Measurements from ENCODE around the gene HPSE2.
A peak's percentile ranks its signal among the peaks of the same experiment; 100 is the strongest.

The HPSE2 gene

DNA sequence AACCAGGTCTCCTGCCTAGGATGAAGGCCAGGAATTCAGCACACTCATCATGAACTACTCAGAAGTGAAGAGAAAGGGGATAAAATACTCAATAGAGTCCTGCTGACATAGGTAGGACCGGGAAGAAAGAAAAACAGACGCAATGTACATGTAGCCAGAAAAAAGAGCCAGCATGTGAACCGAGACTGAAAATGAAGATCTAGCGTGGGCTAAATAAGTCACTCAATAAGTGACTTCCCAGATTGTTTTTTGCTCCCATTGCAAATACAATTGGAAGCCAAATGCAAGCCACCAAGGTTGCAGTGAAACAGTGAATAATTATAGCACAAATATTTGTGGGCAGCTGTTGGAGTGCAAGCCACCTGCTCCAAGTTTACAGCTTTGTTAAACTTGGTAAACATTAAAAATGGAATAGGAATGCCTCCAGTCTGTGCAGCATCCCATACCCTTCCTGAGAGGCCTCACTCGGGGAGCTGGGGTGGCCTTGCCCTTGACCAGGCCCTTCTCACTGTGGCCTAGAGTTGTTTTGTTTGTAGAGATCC lies 754.2 kb downstream of the HPSE2 start:
- DNase-seq, result no peak

DNA sequence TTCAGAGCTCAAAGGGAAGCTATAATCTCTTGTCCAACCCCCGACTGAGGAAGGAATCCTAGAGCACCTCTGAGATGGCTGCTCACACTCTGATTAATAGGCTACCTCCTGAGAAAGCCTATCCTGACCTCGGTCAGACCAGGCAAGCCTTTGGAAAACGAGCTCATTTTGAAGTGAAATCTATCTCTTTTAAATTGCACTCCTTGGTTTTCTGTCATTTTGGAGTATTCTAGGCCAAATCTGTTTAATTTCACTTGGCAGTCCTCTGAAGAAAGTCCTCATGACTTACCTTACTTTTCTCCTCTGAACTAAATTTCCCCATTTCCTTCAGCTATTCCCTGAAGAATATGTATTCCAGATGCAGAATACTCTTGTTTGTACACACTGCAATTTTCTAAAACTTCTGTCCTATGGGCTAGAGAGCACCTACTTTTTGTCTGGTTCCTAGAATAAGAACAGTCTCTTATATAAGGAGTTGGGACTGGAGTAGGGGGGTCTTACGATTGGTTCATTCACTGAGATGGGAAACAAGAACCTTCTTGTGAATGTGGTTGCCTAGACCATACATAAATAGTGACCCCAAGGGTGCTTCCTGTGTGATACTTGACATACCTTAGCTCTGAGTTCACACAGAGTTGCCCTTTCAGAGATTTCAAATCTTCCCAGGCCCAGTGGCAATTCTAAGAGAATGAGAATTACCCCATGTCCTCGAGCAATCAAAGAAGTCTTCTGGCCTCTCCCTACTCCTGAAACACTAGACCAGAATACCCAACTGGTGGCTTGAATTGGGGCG lies 757.0 kb downstream of the HPSE2 start:
- no peak for DNase-seq

DNA sequence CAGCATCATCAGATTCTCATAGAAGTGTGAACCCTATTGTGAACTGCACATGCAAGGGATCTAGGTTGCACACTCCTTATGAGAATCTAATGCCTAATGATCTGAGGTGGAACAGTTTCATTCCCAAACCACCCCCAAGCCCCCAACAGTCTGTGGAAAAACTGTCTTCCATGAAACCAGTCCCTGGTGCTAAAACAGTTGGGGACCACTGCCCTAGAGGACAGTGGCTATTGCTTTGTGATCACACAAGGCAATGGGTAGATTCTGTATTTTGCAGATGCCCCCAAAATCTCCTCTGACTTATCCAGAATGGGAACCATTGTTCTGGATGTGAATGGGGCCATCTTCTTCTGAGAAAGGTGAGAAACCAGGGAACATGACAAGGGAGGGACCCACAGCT lies 757.8 kb downstream of the HPSE2 start:
- no peak for DNase-seq

DNA sequence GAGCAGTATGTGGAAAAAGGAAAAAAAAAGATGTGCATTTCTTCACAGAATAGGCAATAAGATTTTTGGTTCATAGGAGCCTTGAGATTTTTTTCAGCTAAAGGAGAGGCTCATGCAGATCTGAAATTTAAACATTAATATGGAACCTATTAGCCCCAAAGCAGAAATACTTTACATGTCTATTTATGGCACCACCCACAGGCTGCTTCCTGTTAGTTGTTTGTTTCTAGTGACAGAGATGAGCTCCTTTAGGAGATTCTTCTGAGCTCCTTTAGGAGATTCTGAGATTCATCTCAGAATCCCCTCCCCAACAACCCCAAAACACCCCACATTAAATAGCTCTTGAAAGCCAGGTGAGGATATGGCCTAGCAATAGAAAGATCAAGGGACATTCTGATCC lies 761.0 kb downstream of the HPSE2 start:
- no peak for DNase-seq

DNA sequence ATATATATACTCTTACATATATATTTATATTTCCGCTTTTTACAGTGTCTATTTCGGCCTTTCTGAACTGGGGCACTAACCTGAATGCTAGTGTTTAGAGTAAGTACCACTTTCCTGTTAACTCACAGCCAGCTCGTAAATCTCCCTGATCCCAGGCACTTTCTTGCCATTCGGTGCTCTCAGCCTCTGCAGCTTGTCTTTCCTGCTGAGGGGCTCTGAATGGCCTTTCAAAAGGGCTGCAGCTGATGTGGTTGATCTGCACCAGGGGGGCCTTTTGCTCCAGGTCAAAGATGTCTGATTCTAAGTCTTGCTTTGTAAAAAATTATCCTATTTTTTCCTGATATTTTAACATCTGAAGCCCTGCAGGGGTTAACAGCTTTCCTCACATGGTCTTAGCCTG lies 763.5 kb downstream of the HPSE2 start:
- no peak for DNase-seq

DNA sequence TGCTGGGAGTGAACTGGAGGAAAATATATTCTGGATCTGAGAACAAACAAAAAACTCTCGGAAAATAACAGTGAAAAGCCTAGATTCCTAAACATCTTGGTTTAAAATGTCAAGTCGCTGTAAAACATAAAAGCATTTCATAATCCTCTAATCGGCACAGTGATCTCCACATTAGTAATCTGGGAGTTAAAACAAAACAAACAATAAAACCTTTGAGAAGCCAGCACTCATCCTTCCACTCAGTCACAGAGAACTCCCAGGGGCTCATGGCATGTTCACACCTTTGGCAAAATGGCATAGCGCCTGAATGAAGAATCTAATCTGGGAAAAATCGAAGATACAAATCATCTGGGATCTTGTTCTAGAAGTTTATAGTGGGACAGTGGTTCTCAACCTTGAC lies 764.8 kb downstream of the HPSE2 start:
- DNase-seq, result no peak

DNA sequence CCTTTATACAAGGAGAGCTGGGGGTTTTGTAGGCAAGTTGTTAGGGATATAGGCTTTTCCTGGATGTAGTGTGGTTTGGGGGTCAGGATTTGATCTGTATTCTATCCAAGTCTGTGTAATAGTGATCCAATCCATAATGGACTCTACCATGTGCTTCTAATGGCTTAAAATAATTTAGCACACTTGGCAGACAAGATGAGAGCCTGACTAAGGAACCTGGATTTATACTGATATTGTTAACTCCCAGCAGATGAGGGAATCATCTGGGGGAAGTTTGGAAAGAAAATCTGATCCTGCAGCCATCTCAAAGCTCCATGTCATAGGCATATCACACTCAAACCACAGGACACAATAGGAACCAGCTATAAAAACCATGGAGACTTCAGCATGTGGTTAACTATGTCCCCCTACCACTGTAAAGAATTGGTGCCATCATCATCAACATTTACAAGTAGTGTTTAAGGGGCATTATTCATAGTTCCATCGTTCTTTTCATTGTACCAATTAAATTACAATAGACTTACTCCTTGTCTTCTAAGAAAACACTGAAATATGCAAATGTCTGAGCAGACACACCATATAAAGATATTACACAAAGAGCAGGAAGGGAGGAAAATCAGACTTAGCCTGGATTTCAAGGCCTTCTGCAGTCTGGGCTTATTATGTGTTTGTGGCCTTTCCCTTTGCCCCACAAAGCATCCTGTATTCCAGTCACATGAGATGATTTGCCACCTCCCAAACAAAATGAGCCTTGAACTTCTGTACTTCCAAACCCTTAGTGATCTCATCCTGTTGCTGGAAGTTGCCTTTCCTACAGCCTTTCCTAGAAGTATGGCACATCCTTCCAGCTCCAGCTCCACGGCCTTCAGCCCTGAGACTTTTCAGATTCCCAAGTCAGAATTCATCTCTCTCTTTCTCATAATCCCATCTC lies 766.4 kb downstream of the HPSE2 start:
- no peak for DNase-seq

DNA sequence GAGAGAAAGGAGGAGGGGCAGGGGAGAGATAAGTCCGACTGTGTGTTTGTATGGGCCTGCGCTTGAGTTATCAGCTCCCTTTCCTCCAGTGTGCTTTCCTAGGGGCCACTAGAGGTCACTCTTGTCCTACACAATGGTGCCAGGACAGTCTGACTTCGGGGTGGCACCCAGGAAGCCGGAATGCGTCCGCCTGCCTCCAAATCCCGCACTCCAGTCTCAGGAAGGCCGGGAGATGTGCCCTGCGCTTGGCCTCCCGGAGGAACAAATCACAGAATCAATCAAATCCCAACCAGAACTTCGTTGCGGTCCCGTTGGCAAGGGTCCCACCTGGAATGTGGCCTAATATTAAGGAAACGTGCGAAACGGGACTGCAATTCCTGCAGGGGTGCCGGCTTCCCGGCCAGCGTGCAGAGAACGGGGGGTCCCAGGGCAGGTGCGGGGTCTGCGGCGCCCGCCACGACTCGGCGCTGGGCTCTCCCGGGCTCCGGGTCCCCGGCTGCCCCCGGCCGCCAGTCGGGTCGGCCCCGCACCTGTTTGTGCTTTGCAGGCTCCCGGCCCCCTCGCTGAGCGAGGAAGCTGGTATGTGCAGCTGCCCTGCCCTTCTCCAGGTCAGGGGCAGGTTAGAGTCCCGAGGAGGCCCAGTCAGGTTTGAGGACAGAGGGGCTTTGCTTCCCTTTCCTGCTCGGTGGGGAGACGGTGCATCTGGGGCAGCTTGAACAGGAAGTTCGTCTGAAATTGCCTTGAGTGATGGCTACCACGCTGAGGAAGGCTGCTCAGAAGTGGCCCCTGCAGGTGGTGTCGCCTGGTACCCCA lies 767.9 kb downstream of the HPSE2 start:
- peak; percentile 60 for DNase-seq

DNA sequence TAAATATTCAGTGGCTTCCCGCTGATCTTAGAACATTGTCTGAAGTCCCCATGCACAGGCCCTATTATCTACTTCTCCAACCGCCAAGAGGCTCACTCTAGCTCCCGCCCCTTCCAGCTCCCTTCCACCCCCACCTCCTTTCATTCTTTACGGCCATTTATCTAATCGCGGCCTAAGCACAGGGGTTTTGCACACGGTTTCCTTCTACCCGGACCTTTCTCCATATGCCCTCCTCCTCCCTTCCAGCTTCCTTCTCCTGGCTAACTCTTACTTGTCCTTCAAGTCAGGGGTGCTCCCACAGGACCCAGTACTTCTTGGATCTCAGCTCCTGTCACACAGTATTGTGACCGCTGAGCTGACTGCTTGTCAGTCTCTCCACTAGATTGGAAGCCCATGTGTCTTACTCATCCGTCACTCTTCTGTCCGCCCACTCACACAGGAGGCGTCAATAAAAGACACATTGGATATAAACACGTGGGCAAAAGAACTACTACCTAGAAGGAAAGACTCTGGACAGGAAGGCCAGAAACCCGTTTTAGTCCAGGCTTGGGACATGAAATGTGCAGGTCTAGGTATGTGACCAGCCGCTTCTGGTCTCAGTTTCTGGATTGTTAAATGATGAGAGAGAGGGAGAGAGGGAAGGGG lies 768.7 kb downstream of the HPSE2 start:
- no peak for DNase-seq

DNA sequence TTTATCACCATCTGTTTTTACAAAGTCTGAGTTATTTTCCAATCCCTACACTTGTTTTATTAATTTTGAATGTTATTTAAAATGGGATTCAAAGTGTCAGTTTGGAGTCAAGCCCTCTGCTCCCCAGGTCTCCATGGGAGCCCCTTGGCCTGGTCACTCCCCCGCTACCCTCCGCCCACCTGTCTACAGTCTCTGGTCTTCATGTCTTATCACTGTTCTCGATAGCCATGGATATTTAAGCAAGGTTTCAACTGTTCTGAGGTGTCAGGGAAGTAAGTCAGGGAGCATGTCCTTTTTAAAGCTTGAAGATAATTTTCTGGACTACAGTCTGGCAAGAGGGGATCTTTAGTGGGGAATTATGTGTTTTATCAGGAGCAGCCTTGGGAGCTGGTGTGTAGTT lies 769.8 kb downstream of the HPSE2 start:
- no peak for DNase-seq

DNA sequence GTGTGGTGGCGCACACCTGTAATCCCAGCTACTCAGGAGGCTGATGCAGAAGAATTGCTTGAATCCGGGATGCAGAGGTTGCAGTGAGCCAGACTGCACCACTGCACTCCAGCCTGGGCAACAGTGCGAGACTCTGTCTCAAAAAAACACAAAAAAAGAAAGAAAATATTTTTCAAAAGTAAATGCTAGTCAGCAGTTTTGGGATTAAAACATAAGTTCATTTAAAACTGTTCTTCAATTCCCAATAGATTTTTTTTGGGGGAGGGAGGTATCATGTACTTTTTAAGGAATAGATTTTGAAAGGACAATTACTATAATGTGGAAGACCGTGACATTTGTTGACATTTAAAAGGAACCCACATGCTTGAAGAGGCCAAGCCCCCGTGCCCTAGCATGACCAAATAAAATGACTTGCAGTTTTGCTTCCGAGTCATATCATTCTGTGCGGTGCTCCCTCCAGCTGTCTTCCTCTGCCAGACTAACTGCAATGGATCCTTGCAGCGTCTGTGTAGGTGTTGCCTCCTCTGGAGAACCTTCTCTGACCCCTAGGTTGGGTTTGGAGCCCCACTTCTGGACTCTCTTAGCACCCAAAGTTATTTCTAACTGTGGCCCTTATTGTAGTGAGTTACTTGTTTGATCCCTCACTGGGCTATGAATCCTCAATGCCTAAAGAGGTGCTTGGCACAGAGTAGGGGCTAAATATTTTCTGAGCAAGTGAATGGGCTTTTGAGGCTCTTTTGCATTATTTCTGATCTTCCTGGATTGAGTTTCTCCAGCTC lies 771.5 kb downstream of the HPSE2 start:
- DNase-seq, result no peak

DNA sequence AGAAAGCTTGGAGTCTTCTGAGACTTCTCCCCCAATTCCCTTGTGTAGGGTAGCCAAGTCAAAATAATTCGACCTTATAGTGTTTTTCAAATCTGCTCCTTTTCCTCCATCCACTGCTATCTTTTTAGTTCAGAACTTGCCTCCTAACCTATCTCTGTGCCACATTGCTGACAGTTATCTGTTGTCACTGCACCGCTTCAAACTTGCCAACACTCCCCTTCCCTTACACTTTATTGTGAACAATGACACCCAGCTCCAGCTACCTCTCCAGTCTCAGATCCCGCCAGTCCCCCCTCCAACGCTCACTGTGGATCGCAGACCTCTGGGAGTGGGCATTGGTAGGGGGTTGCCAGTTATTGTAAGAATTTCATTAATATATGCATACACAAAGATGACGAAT lies 772.6 kb downstream of the HPSE2 start:
- no peak for DNase-seq

DNA sequence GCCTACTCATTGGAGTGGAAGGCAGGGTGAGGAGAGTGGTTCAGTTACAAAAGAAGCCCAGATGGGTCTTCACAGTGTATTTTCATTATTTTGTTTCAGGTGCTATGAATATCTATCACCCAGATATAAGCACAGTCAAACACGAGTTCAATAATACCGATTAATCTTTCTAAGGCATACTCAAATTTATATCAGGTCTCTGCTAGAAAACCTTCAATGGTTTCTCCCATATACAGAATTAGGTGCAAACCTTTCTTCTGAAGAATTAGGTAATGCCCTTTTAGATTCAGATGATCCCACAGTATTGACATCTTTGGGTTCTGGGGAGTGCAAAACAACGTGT lies 774.2 kb downstream of the HPSE2 start:
- no peak for DNase-seq

DNA sequence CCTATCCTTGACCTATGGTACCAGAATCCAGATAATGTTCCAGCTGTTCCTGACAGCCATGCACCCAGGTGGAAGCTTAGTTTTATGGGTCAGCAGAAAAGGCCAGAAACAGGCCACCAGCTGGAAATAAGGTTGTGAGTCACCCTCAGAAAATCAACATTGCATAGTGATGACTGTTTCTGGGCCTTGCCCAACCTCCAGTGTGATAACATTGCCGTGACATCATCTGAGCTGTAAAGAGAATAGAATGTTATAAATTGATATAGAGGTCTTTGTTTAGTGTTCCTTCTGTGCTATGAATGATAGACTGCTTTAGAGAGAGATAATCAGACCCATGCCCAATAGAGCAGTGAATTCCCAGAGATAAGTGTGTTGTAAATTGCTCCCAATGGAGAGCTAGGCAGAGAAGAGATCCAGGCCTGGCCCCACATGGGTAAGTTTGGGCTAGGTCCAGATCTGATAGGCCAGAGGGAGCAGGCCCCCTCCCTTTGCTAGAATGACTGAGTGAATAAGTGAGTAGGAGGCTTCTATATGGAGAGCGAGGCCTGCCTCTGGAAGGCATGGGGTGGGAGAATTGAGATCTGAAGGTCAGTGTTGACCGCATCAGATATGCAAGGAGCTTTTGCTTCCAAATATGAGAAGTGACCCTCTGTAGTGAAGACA lies 774.7 kb downstream of the HPSE2 start:
- no peak for DNase-seq

DNA sequence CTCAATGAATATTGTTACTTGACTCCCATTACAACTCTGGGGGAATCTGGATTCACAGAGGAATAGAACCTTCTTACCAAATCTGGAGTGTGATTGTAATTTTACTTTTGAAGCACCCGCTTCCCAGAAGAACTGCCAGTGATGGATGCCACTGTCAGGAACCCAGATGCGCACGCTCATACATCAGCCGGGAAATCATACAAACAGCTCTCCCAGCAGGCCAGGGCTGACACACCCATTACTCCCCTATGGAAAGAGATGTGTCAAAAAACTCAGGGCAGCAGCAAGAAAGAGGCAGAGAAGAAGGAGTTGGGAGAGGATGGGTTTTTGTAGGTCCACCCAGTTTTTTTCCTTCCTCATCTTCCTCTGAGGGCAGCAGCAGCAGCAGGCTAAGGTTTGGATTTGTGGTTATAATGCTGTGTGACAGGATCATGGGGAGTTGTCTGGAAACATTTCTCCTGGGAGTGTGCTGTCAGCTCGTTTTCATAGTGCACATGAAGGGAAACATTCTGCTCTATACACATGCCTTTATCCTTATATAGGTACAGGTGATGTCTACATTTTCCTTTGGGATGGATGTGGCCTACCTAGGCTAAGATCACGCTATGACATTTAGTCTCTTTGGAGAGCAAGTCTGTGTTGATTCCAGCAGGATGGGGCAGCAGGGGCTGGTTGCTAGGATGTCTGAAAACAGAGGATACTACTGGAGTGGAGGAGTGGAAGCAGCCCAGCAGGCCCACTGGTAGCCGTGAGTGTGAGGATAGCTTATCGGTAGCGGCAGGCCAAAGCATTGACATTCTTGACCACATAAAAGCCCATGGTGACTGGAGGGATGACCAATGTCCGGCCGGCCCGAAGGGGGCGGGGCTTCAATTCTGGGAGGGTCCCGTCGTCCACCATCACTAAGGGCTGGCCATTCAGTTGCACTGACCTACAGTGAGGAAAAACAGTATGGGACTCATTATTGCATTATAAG lies 776.6 kb downstream of the HPSE2 start:
- no peak for DNase-seq

DNA sequence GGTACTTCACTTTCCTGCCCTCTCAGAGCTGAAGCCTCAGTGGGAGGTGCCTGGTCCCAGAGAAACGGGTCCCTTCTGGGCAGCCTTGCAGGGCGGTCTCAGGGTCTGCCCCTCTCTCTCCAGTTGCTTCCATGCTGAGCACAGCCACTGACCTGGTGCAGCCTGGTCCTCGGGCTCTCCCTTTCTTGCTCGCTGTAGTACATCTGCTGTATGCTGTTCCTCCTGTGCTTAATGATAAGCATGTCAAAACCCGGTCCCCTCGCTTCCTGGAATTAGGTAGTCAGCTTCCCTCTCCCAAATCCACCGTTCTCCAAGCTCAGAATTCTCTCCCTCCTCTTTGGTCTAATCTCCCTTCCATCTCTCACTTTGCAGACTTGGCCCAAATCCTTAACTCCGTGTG lies 777.9 kb downstream of the HPSE2 start:
- no peak for DNase-seq

DNA sequence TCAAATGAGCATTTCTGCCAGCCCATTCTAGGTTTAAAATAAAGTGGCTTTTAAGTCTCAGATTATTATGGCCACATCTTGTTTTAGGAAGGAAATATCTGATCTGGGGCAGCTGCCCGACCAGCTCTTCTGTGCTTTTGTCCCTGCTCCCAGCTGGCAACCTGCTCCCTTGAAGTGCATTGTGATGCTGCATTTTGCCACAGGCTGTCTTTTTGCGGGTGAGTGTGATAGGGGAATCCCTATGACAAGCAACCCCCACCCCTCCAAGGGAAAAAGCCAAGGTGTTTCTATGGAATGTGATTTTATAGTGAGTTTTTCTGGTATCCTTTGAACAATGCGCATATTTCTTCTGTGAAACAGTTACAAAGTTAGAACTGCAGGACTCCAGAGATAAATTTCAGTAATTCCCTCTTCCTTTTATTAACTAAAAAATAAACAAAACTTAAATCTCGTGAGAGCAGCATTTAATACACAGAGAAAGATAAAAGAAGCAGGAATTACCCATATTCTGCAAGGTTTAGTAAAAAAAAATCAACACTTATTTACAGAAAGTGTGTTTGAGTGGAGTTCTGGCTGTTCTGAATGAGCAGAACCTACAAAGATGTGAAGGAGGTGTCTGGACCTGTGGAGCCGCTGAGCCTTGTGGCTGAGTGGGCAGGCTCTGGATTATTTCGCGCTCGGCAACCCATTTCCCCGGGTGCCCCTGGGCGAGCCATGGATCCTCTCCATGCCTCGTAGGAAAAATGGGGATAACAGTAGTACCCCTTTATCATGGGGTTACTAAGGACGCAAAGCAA lies 778.8 kb downstream of the HPSE2 start:
- no peak for DNase-seq

DNA sequence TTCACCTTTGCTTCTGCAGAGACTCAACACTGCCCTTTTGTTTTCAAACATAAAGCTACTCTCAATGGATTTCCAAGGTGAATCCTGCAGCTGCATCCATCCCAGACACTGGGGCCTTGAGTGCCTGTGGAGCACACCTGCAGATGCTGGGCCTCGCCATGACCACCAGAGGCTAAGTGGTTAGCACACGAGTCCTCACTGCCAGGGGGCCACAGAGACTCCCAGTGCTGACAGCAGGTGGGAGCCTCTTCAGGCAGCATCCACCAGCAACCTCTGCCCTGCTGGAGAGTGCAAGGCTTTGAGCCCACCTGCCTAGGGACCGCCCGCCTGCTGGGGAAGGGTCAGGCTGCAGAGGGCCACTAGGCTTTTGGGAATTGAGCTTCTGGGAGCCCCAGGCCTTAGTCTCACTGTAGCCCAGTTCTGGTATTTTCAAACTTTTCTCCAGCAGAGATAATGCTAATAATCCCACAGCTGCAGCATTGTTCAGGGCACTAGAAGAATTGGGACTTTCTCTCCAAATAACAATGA lies 779.5 kb downstream of the HPSE2 start:
- DNase-seq, result no peak

DNA sequence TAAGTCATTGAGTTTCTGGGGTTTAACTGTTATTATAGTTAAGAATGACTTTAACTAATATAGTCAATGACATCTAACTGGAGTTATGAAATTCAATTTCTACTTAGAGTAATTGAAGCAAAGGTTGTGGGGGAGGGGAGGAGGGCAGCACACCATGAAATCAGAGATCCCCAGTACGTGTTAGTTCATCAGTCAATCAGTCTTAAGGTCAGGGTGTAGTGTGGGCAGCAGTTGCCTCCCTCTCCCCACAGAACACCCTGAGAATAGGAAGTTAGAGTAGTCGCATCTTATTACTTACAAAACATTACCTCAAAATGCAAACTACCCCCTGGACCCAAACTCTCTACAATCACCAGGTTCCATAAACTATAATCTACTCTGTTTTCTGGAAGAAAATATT lies 781.9 kb downstream of the HPSE2 start:
- DNase-seq, result no peak
